Fibroblast of lung (primary cell): ENCODE data around the gene GPC3. TPM values are rescaled to one million over a fixed set of nuclear protein-coding genes. Genes with fewer than 3 reads are reported as not detected.

Experiments used
- DNase-seq, 2 donors: peaks; one replicate each; pipeline versions ENCODE4 v3.0.0 to v3.0.0-alpha.2; 2010; ENCODE audit warnings: low read depth in 2 of 2
- H2AFZ ChIP-seq: 2 replicates; pipeline ENCODE4 v1.5.1; 2012; ENCODE audit warnings: low read length, control low read depth, inconsistent platforms
- H3K27ac ChIP-seq: 2 replicates; pipeline ENCODE4 v1.5.1; 2011; ENCODE audit warnings: low read length, control low read depth; ENCODE audit not compliant: insufficient read depth
- H3K27me3 ChIP-seq: 2 replicates; pipeline ENCODE4 v1.5.1; 2011; ENCODE audit warnings: mild to moderate bottlenecking, low read length; ENCODE audit not compliant: control insufficient read depth, insufficient read depth
- H3K36me3 ChIP-seq: 2 replicates; pipeline ENCODE4 v1.5.1; 2011; ENCODE audit warnings: low read length; ENCODE audit not compliant: control insufficient read depth, insufficient read depth
- H3K4me1 ChIP-seq: 2 replicates; pipeline ENCODE4 v1.5.1; 2011; ENCODE audit warnings: low read length; ENCODE audit not compliant: control insufficient read depth, insufficient read depth; ENCODE audit errors: extremely low read depth
- H3K4me2 ChIP-seq: 2 replicates; pipeline ENCODE4 v1.5.1; 2011; ENCODE audit warnings: low read length, control low read depth; ENCODE audit not compliant: insufficient read depth; ENCODE audit errors: extremely low read depth
- H3K4me3 ChIP-seq, 4 experiments: fragments of 200-600 bp in 1 of 4; sonication (generic) in 1 of 4; replicated peaks in 1 of 4; 2 replicates each; pipeline ENCODE4 v1.5.1; 2011 to 2016; ENCODE audit warnings: low read length in 4 of 4, low read depth in 3 of 4, mild to moderate bottlenecking in 3 of 4, control low read depth in 2 of 4, inconsistent platforms in 1 of 4, mixed read lengths in 1 of 4; ENCODE audit not compliant: insufficient read depth in 1 of 4; ENCODE audit errors: control extremely low read depth in 1 of 4
- H3K79me2 ChIP-seq: 2 replicates; pipeline ENCODE4 v1.5.1; 2012; ENCODE audit warnings: mild to moderate bottlenecking, low read length, inconsistent platforms; ENCODE audit not compliant: control insufficient read depth, insufficient read depth
- H3K9ac ChIP-seq: 2 replicates; pipeline ENCODE4 v1.5.1; 2011; ENCODE audit warnings: mild to moderate bottlenecking, low read length, control low read depth; ENCODE audit not compliant: insufficient read depth
- H3K9me3 ChIP-seq: 2 replicates; pipeline ENCODE4 v1.5.1; 2012; ENCODE audit warnings: low read depth, low read length; ENCODE audit not compliant: control insufficient read depth, insufficient read depth
- H4K20me1 ChIP-seq: 2 replicates; pipeline ENCODE4 v1.5.1; 2011; ENCODE audit warnings: low read length; ENCODE audit not compliant: control insufficient read depth, insufficient read depth; ENCODE audit errors: extremely low read depth
- CTCF ChIP-seq, 2 donors: IDR thresholded peaks in 1 of 2; conservative IDR thresholded peaks in 1 of 2; 1 replicate in 1 of 2; 2 replicates in 1 of 2; pipeline ENCODE4 v1.5.1; 2011 to 2012; ENCODE audit warnings: low read length in 2 of 2, control low read depth in 1 of 2, inconsistent platforms in 1 of 2, low read depth in 1 of 2, mild to moderate bottlenecking in 1 of 2
- EZH2 ChIP-seq: IDR thresholded peaks from 2 replicates; pipeline ENCODE4 v1.5.1; 2012; ENCODE audit warnings: low read length, control low read depth, mild to moderate bottlenecking; ENCODE audit errors: missing control alignments
- polyA plus RNA-seq, 2 donors: library from polyadenylated mRNA; depleted of rRNA in 1 of 2; stranded (reverse) in 1 of 2; unstranded in 1 of 2; fragments of >200 nt; gene quantifications; 2 replicates each; pipeline ENCODE4 v1.2.1, GENCODE V29; 2011 to 2012; ENCODE audit warnings: missing spikeins in 1 of 2
- total RNA-seq: library from RNA; depleted of rRNA; stranded (reverse); fragments of >200 nt; gene quantifications from 2 replicates; pipeline ENCODE4 v1.2.1, GENCODE V29; 2014

Gene GPC3
- total and polyA plus RNA-seq, 2 donors (not counting 1 experiment from before 2014, with no cell fraction given): 6.4 to 7.1 TPM

- H3K36me3 ChIP-seq: no peaks in the 10 kb centered on the region
- H3K27ac ChIP-seq: no peak overlapping the region
- no peak overlapping the region for H3K9ac ChIP-seq
- no peak overlapping the region for H2AFZ ChIP-seq
- H3K4me2 ChIP-seq: no peak overlapping the region
- TF ChIP-seq CTCF (conservative IDR thresholded peaks at IDR 0.05 in 1 of 2, IDR thresholded peaks at IDR 0.05 in 1 of 2; ENCODE audit: low read depth in 1 of 2, low read length in 2 of 2) (no peak), EZH2 (no peak)
- no peaks in the 10 kb centered on the region for H4K20me1 ChIP-seq
- no peaks in the 10 kb centered on the region for H3K79me2 ChIP-seq
- H3K9me3 ChIP-seq: no peaks in the 10 kb centered on the region
- no peak overlapping the region for H3K4me3 ChIP-seq
- no peaks in the 10 kb centered on the region for H3K27me3 ChIP-seq
- no peaks in the 10 kb centered on the region for H3K4me1 ChIP-seq
- no peak for DNase-seq
Observed at GRCh38 chrX:134025986-134026545, 40.7 kb upstream of the GPC3 start.

DNA sequence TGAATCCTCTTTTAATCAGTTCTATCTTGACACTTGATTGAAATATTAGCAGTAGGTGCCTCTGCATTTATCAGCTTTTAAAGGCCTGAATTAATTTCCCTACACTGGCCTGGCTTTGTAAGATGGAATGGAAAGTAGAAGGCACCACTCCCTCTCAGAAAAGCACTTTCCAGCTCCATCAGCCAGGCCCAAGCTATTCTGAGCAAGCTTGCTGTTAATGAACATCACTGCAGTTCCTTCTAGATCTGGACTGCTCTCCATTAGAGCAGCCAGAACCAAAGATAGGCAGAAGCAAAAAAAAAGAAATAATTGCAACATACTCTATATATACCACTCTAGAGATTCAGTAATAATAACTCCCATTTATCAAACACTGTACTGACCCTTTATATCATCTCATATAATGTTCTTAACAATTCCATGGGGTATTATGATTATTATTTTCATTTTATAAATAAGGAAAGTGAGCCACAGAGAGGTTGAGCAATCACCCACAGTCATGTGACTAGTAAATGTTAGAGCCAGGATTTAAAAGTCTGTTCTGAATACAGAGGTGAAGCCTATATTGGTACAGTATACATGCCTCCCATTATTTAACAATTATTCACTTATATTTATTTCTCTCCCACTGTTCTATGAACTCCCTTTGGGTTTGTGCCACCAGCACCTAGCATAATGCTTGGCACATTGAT, 39.4 kb upstream of the GPC3 start:
- Histone ChIP-seq H3K4me2 (no peak overlapping the region), H4K20me1 (no peaks in the 10 kb centered on the region), H3K79me2 (no peaks in the 10 kb centered on the region), H3K36me3 (no peaks in the 10 kb centered on the region), H3K27ac (no peak overlapping the region), H3K4me3 (no peak overlapping the region), H3K27me3 (no peaks in the 10 kb centered on the region), H3K4me1 (no peaks in the 10 kb centered on the region), H3K9me3 (no peaks in the 10 kb centered on the region), H2AFZ (no peak overlapping the region), H3K9ac (no peak overlapping the region)
- DNase-seq: no peak
- TF ChIP-seq CTCF (conservative IDR thresholded peaks at IDR 0.05 in 1 of 2, IDR thresholded peaks at IDR 0.05 in 1 of 2; ENCODE audit: low read depth in 1 of 2, low read length in 2 of 2) (no peak), EZH2 (no peak)

DNA sequence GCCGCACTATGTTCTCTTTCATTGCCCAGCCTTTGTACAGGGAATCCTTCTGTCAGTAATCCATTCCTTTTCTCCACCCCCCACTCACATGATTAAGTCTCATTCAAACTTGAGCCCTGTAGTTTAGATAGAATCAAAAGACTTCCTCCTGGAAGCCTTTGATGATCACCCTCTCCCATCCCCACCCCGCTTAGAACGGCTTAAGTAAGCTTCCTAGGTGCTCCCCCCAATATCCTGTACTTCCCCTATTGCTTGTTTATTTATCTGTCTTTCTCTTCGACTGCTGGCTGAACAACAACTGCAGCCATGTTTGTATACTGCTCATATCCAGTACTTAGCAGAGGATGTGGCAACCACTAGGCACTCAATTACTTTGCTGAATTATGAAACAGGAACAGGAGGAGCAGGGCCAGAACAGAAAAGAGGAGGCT, 38.5 kb upstream of the GPC3 start:
- no peaks in the 10 kb centered on the region for H3K4me1 ChIP-seq
- H2AFZ ChIP-seq: no peak overlapping the region
- no peak overlapping the region for H3K4me3 ChIP-seq
- no peak overlapping the region for H3K27ac ChIP-seq
- no peaks in the 10 kb centered on the region for H3K27me3 ChIP-seq
- H4K20me1 ChIP-seq: no peaks in the 10 kb centered on the region
- H3K79me2 ChIP-seq: no peaks in the 10 kb centered on the region
- no peaks in the 10 kb centered on the region for H3K36me3 ChIP-seq
- TF ChIP-seq EZH2: no peak
- TF ChIP-seq CTCF (conservative IDR thresholded peaks at IDR 0.05 in 1 of 2, IDR thresholded peaks at IDR 0.05 in 1 of 2; ENCODE audit: low read depth in 1 of 2, low read length in 2 of 2): no peak
- H3K9ac ChIP-seq: no peak overlapping the region
- no peaks in the 10 kb centered on the region for H3K9me3 ChIP-seq
- peak in 1 of 2 donors; percentile 9 for DNase-seq
- no peak overlapping the region for H3K4me2 ChIP-seq
